SK-N-MC (cell line): ENCODE data around the gene MX1.
"Not testable (repeated sequence)": the region's sequence is repeated elsewhere in the genome, so short reads cannot be mapped to it uniquely, and the experiment has no call there.

Experiments used
- EZH2 ChIP-seq: fragments of 200-600 bp; sonication (generic); IDR thresholded peaks from one replicate; pipeline ENCODE4 v1.6.1; 2017; ENCODE audit warnings: antibody characterized with exemption
- FOXP2 ChIP-seq: optimal IDR thresholded peaks from 2 replicates; pipeline ENCODE3; 2011; ENCODE audit warnings: mild to moderate bottlenecking, moderate library complexity; ENCODE audit not compliant: insufficient read depth; ENCODE audit errors: extremely low read length, control extremely low read depth
- POLR2AphosphoS5 ChIP-seq: IDR thresholded peaks from 2 replicates; pipeline ENCODE4 v1.6.1; 2012; ENCODE audit warnings: mild to moderate bottlenecking, low read depth, low read length, borderline replicate concordance

- not testable (repeated sequence) for TF ChIP-seq POLR2AphosphoS5, EZH2, FOXP2
Measured at GRCh38 chr21:41420998-41421397, 5.0 kb upstream of the MX1 start.
